K562 (cell line): ENCODE results near the gene EFEMP2. TPM values are rescaled to one million over a fixed set of nuclear protein-coding genes. Genes with fewer than 3 reads are reported as not detected.
A peak's percentile ranks its signal among the peaks of the same experiment; 100 is the strongest.

Experiments used
- ATF1 ChIP-seq, 2 experiments: fragments of 450-650 bp in 1 of 2; IDR thresholded peaks; 2 replicates each; pipeline ENCODE4 v1.6.1; 2016; ENCODE audit warnings: missing compliant biosample characterization in 1 of 2, missing genetic modification characterization in 1 of 2
- ELF1 ChIP-seq: fragments of 200-800 bp; sonication (Bioruptor generic); IDR thresholded peaks from 2 replicates; pipeline ENCODE4 v1.6.1; 2016; ENCODE audit warnings: missing genetic modification characterization, missing compliant biosample characterization
- HDAC6 ChIP-seq: IDR thresholded peaks from 2 replicates; pipeline ENCODE4 v1.6.1; 2012; ENCODE audit warnings: low read depth, mild to moderate bottlenecking, control low read depth, inconsistent platforms, low read length, moderate library complexity
- HMGXB4 ChIP-seq: sonication (generic); formaldehyde crosslinking; IDR thresholded peaks from 2 replicates; pipeline ENCODE4 v1.8.1; 2023; ENCODE audit warnings: mild to moderate bottlenecking, missing genetic modification reagents
- KDM1A ChIP-seq, 2 experiments: fragments of 450-650 bp; IDR thresholded peaks; 2 replicates each; pipeline ENCODE4 v1.6.1; 2016; ENCODE audit warnings: mild to moderate bottlenecking in 2 of 2
- MED1 ChIP-seq: sonication (generic); formaldehyde crosslinking; IDR thresholded peaks from 2 replicates; pipeline ENCODE4 v1.8.1; 2023; ENCODE audit warnings: missing genetic modification reagents, borderline replicate concordance
- RAD21 ChIP-seq, 2 experiments: fragments of 250-450 bp in 1 of 2; fragments of 450-650 bp in 1 of 2; sonication (Bioruptor Pico) in 1 of 2; formaldehyde crosslinking in 1 of 2; IDR thresholded peaks in 1 of 2; conservative IDR thresholded peaks in 1 of 2; 2 replicates each; pipeline versions ENCODE4 v1.4.0 to v1.8.0; 2020 to 2022; ENCODE audit warnings: mild to moderate bottlenecking in 2 of 2, moderate library complexity in 1 of 2
- SIN3A ChIP-seq, 2 experiments: fragments of 150-350 bp in 1 of 2; IDR thresholded peaks; 2 replicates each; pipeline ENCODE4 v1.6.1; 2011 to 2016; ENCODE audit warnings: borderline replicate concordance in 2 of 2, low read depth in 2 of 2, low read length in 2 of 2, mild to moderate bottlenecking in 2 of 2, moderate library complexity in 2 of 2; ENCODE audit not compliant: control insufficient read depth in 1 of 2
- ZNF592 ChIP-seq: fragments of 450-650 bp; IDR thresholded peaks from 2 replicates; pipeline ENCODE4 v1.6.1; 2017; ENCODE audit warnings: antibody characterized with exemption, mild to moderate bottlenecking
- ZNF780A ChIP-seq: fragments of 250-450 bp; sonication (Bioruptor Pico); IDR thresholded peaks from 2 replicates; pipeline ENCODE4 v1.5.0; 2021; ENCODE audit warnings: mild to moderate bottlenecking
- ZNF830 ChIP-seq: fragments of 250-450 bp; sonication (Bioruptor Pico); IDR thresholded peaks from 2 replicates; pipeline ENCODE4 v1.5.0; 2021; ENCODE audit warnings: mild to moderate bottlenecking
- polyA plus RNA-seq, 8 experiments: library from polyadenylated mRNA; depleted of rRNA in 4 of 8; stranded (reverse) in 5 of 8; unstranded in 3 of 8; fragments of >200 nt; fragmentation: Nextera tagmentation in 2 of 8; fragmentation: Illumina TruSeq in 1 of 8; extraction: Ambion mirVana in 2 of 8; extraction: Trizol in 1 of 8; gene quantifications; 2 replicates each; pipeline versions ENCODE4 v1.2.1 to v1.2.3, GENCODE V29; 2011 to 2014; ENCODE audit warnings: inconsistent platforms in 1 of 8, missing spikeins in 1 of 8
- total RNA-seq, 7 experiments: library from RNA; depleted of rRNA in 6 of 7; stranded (reverse); fragments of >200 nt in 6 of 7; fragmentation: Illumina TruSeq in 2 of 7; extraction: Trizol in 2 of 7; gene quantifications; 2 replicates each; pipeline versions ENCODE4 v1.2.1 to v1.2.3, GENCODE V29; 2011 to 2021; ENCODE audit warnings: low replicate concordance in 1 of 7
- TF ChIP-seq, protein P1 (sequence below): IDR thresholded peaks from 2 replicates; pipeline ENCODE4 v1.6.1; 2011; ENCODE audit warnings: borderline replicate concordance, low read depth, mild to moderate bottlenecking, moderate library complexity, low read length; ENCODE audit not compliant: insufficient read depth, poor library complexity, severe bottlenecking
- TF ChIP-seq, protein P2 (sequence below): fragments of 250-450 bp; sonication (Bioruptor Pico); IDR thresholded peaks from 2 replicates; pipeline ENCODE4 v1.8.0; 2022; ENCODE audit warnings: inconsistent platforms

EFEMP2 gene
- total and polyA plus RNA-seq, 9 of the 15 experiments (the other 6 are each of a cell fraction or from before 2014, with no cell fraction given): 0.07 to 2.9 (median 0.69) TPM; not detected in 1

DNA sequence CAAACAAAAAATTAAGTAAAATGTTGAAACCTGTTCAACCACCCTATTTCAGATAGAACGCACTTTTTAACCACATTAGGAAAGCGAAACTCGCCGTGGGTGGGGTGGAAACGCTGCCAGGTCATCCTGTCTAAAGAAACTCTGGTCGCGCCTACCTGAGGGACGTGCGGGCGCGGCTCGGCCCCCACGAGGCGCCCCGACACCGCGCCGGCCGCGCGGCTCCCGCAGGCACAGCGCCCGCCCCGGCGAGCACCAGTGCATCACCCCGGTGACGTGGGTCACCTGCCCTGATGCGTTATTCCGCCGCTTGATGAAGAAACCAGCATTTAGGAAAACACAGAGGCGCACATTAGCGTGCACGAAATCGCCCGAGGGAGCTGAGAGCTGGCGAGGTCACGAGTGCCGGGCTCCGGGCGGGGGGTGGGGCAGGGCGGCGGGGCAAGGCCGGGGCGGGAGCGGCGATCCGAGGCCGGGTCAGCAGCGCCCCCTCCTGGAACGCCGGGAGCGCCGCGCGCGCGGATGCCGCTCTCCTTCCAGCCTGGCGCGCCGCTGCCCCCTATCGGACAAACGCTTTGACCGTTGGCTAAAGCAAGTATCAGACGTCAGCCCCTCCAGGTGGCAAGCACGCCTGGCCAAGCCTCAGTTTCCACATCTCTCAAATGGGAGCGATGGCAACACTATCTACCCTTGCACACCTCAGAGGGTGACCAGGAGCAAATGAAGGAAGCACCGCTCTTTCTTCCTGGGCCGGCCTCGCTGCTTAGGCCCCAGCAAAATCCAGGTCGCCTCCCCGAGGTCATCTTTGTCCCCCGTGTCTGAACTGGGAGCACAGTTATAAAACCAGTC is 54.5 kb downstream of the EFEMP2 start (continued):
- TF ChIP-seq, protein P1, sequence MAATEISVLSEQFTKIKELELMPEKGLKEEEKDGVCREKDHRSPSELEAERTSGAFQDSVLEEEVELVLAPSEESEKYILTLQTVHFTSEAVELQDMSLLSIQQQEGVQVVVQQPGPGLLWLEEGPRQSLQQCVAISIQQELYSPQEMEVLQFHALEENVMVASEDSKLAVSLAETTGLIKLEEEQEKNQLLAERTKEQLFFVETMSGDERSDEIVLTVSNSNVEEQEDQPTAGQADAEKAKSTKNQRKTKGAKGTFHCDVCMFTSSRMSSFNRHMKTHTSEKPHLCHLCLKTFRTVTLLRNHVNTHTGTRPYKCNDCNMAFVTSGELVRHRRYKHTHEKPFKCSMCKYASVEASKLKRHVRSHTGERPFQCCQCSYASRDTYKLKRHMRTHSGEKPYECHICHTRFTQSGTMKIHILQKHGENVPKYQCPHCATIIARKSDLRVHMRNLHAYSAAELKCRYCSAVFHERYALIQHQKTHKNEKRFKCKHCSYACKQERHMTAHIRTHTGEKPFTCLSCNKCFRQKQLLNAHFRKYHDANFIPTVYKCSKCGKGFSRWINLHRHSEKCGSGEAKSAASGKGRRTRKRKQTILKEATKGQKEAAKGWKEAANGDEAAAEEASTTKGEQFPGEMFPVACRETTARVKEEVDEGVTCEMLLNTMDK: peak; percentile 86
- TF ChIP-seq KDM1A (IDR thresholded peaks at IDR 0.05) (peak; percentile 71 to 84), ZNF780A (no peak), HDAC6 (no peak), ATF1 (CRISPR knock-in tag; IDR thresholded peaks at IDR 0.05) (no peak), ATF1 (tag; IDR thresholded peaks at IDR 0.05) (peak; percentile 64), ZNF592 (no peak; the same call in none of the 2 replicates), MED1 (no peak), RAD21 (CRISPR knock-in tag; conservative IDR thresholded peaks at IDR 0.05 in 1 of 2, IDR thresholded peaks at IDR 0.05 in 1 of 2) (peak; percentile 94 to 95), ZNF830 (CRISPR knock-in tag) (no peak), ELF1 (tag) (peak; percentile 30; the same call in 1 of the 2 replicates), SIN3A (IDR thresholded peaks at IDR 0.05; ENCODE audit: borderline replicate concordance in 2 of 2, control insufficient read depth in 1 of 2, low read depth in 2 of 2, low read length in 2 of 2) (peak in 1 of 2 experiments; percentile 67; a peak in 1 of 4 replicates), HMGXB4 (CRISPR knock-in tag) (peak; percentile 68; the same call in 1 of the 2 replicates)
- TF ChIP-seq, protein P2, sequence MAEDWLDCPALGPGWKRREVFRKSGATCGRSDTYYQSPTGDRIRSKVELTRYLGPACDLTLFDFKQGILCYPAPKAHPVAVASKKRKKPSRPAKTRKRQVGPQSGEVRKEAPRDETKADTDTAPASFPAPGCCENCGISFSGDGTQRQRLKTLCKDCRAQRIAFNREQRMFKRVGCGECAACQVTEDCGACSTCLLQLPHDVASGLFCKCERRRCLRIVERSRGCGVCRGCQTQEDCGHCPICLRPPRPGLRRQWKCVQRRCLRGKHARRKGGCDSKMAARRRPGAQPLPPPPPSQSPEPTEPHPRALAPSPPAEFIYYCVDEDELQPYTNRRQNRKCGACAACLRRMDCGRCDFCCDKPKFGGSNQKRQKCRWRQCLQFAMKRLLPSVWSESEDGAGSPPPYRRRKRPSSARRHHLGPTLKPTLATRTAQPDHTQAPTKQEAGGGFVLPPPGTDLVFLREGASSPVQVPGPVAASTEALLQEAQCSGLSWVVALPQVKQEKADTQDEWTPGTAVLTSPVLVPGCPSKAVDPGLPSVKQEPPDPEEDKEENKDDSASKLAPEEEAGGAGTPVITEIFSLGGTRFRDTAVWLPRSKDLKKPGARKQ: no peak
